ENCODE results near the gene TRMU. TPM values are rescaled to one million over a fixed set of nuclear protein-coding genes. Genes with fewer than 3 reads are reported as not detected.
A peak's percentile ranks its signal among the peaks of the same experiment; 100 is the strongest.
"Not testable (repeated sequence)": the region's sequence is repeated elsewhere in the genome, so short reads cannot be mapped to it uniquely, and the experiment has no call there.

Gene TRMU
- total RNA-seq, 1 donor from 2014 or later = 43.5 TPM

DNA sequence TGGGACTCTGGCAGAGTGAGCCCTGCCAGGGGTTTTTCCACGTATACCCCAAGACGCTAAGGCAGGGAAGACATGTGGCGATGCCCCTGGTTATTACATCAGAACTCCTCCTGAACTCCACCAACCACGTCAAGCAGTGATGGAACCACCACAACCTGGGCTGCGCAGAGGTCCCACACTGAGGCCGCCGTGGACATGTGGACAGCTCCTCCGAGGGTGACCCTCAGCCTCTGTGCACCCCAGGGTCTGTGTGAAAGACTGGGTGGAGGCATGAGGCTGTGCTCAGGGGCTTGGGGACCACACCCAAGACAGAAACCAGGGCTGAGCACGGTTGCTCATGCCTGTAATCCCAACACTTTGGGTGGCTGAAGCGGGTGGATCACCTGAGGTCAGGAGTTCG is 52.2 kb downstream of the TRMU start:
- DNase-seq (ENCODE audit: low spot score) = no peak

GRCh38 chr22:46388647-46389046 is 53.1 kb downstream of the TRMU start:
- no peak for DNase-seq (ENCODE audit: low spot score)

- no peak for DNase-seq (ENCODE audit: low spot score)
Measured at GRCh38 chr22:46389081-46389480, 53.6 kb downstream of the TRMU start.

DNA sequence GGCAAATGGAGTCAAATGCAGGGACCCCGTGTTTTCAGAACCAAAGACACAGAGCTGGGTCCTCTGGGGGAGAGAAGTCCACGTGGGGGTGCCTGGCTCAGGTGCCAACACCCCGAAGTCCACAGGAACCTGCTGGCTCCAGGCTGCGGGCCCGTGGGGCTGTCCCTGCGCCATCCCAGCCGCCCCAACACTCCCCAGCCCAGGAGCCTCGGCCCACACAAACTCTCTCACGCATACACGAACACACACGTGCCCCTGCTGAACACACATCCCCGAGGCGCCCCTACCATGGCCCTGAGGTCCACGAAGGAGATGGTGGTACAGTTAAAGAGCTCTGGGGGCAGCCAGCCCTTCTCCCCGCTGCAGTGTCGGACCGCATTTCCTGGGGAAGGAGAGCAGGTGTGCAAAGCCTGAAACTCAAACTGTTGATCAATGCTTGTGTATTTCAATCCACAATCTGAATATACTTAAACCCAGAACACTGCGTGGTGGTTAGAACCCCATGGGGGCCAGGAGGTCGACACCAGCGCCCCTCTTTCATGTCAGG is 54.7 kb downstream of the TRMU start:
- no peak for DNase-seq (ENCODE audit: low spot score)

- DNase-seq (ENCODE audit: low spot score) = peak; percentile 56
Measured at GRCh38 chr22:46390652-46391301, 55.3 kb downstream of the TRMU start.

DNA sequence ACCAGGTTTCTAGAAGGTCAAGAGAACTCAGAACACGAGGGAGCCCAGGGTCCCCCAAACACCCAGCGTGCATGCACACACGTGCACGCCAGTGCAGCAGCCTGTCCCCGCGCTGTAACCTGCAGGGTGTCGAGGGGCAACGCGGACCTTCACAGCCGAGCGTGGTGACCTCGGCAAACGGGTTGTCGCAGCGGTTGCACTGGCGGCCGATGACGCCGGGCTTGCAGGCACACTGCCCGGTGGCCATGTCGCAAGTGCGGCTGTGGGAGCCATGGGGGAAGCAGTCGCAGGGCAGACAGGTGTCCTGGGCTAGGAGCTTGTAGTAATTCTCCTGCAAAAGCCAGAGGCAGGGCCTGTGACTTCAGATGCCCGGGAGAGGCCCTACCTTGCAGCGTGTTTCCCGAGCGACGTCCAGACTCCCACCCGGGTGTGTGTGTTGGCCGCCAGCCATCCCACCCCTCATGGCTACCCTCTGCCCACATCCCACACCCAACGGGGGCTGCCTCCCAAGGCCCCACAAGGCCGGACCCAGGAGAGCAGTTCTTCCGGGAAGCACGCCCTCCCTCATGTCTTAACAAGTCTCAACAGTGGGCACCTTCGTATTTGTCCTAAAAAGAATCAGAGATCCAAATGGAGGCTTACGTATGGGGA is 56.1 kb downstream of the TRMU start:
- no peak for DNase-seq (ENCODE audit: low spot score)

- no peak for DNase-seq (ENCODE audit: low spot score)
Measured at GRCh38 chr22:46392137-46392844, 56.8 kb downstream of the TRMU start.

- no peak for DNase-seq (ENCODE audit: low spot score)
Measured at GRCh38 chr22:46393873-46394272, 58.4 kb downstream of the TRMU start.

- DNase-seq (ENCODE audit: low spot score) = no peak
Measured at GRCh38 chr22:46394622-46395021, 59.1 kb downstream of the TRMU start.

DNA sequence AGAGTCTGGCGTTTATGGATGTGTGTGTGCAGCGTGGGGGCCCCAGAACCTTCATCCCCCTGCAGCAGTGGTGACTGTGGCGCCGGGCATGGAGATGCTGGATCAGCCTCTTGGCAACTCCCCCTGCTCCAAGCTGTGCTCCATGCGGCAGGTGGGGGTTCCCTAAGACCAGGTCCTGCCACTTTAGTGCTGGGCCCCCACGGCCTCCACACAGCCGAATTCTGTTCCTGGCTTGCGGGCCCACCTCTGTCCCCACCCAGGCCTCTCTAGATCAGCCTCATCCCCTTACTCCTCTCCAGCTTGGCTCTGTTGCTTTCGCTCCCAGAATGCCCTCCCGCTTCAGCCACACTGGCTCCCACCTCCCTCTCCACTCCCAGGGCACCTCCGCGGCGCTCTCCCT is 59.6 kb downstream of the TRMU start:
- DNase-seq (ENCODE audit: low spot score) = no peak

DNA sequence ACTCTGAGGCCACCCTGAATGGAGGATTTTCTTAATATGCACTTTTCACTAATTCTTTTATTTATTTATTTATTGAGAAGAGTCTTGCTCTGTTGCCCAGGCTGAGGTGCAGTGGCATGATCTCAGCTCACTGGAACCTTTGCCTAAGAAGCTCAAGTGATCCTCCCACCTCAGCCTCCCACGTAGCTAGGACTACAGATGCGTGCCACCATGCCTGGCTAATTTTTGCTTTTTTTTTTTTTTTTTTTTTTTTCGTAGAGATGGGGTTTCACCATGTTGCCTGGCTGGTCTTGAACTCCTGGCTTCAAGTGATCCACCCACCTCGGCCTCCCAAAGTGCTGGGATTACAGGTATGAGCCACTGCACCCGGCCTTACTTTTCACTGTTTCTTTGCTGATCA is 61.5 kb downstream of the TRMU start:
- not testable (repeated sequence) for DNase-seq (ENCODE audit: low spot score)

DNA sequence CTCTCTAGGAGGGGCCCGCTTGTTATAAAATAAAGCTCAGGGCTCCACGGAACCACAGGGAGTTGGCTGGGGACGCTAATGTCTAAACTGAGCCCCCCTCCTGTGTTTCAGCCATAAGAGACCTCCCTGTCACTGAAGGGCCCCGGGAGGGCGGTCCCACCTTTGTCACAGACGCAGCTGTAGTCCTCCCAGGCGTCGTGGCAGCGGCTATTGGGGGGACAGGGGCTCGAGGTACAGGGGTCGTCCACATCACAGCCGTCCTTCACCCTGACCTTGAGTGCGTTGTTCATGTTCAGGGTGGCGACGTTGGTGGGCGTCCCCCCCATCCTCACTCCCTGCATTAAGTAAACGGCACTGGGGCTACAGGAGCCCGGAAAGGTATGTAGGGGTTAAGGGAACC is 62.0 kb downstream of the TRMU start:
- DNase-seq (ENCODE audit: low spot score) = no peak

DNA sequence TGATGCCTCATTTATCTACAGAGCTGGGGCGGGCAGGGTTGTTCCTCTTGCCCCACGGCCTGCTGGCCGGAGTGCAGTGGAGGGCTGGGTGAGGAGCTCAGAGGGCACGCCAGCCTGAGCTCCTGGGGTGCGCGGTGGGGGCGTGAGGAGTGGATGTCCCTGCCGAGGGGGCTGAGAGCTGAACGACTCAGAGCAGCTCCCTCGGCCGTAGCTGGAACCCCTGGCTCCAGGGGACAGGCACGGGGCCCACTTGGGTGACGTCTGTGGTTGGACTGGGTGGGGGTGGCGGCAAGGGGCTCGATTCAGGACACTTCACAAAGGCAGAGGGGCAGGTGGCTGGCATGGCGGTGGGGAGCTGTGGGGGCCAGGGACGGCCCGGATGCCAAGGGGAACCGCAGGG is 62.4 kb downstream of the TRMU start:
- DNase-seq (ENCODE audit: low spot score) = no peak

DNA sequence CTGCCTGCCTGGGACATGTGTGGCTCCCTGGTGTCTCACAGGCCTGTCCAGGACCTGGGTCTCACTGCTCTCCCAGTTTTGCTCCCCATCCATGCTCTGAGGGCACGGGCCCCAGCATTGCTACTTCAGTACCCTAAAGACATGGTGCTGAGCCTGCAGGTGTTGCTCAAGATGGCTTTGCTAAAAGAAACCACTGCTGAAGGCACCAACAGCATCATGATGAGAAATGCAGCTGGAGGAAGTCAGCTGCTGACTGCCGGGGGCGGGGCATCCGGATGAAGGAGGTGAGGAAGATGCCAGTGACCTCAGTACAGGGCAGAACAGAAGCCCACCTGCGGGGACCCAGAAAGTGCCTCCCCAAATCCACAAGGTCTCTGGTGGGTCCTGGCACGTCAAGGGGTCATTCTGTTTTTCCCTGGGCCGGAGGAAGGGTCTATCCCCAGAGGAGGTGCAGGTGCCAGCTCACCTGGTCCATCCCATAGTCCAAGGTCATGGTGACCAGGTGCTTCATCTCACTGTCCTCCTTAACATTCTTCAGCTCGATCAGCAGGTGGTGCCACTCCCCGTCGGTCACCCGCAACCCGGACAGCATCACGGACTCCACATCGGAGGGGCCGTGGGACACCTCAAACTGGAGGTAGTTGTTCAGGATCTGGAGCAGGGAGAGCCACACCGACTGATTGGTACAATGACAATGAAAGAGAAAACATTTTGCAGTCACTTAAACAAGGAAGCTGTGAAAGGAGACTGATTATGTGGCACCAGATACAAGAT is 63.9 kb downstream of the TRMU start:
- no peak for DNase-seq (ENCODE audit: low spot score)

GRCh38 chr22:46401370-46401769 is 65.9 kb downstream of the TRMU start:
- DNase-seq (ENCODE audit: low spot score) = no peak

DNA sequence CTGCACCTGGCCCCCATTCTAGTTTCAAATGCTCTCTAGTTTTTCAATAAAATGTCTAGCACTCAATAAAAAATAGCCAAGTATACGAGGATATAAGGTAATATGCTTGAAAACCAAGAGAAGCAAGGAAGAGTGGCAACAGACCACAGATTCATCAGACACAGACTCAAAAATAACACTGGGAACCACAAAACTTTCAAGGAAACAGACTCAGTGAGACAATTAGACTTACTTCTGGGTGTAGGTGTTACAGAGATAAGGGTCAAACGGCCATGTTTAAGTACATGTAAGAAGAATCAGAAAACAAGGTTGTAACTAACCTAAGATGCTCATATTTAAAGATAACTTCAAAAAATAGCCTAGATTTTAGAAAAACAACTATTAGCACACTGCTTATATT is 67.0 kb downstream of the TRMU start:
- no peak for DNase-seq (ENCODE audit: low spot score)

DNA sequence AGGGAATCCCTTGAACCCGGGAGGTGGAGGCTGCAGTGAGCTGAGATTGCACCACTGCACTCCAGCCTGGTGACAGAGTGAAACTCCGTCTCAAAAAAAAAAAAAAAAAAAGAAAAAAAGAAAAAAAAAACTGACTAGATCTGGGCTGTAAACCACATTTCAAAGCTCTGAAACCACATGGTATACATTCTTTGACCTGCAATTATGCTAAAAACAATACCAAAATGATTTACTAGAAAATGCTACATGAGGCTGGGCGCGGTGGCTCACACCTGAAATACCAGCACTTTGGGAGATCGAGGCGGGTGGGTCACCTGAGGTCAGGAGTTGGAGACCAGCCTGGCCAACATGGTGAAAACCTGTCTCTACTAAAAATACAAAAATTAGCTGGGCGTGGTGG is 68.4 kb downstream of the TRMU start:
- DNase-seq (ENCODE audit: low spot score) = not testable (repeated sequence)

DNA sequence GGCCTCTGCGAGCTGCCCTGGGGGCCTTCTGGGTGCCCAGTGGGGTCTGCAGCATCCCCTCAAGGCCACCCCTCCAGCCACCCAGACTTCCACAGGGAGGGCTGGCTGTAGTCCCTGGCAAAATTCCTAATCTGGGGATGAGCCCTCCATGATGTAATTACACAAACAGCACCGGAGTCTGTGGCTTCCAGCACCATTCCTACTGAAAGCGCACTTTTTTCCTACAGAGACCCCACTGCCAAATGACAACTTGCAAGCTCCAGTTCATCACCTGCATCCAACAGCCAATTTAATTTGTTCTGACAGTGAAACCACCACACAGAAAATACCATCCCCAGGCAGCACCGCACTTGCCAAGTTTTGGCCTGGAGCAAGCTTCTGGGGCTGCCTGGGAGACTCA is 70.4 kb downstream of the TRMU start:
- no peak for DNase-seq (ENCODE audit: low spot score)

GRCh38 chr22:46406349-46406748 is 70.8 kb downstream of the TRMU start:
- no peak for DNase-seq (ENCODE audit: low spot score)

GRCh38 chr22:46406791-46407190 is 71.3 kb downstream of the TRMU start:
- no peak for DNase-seq (ENCODE audit: low spot score)
